22Rv1 (cell line): ENCODE data around the gene NF1.

Experiments used
- CTCF ChIP-seq: fragments of 450-650 bp; IDR thresholded peaks from 2 replicates; pipeline ENCODE4 v1.5.1; 2017; ENCODE audit warnings: mild to moderate bottlenecking
- ZFX ChIP-seq: fragments of 450-650 bp; IDR thresholded peaks from 2 replicates; pipeline ENCODE4 v1.6.1; 2017; ENCODE audit warnings: antibody characterized with exemption, borderline replicate concordance

DNA sequence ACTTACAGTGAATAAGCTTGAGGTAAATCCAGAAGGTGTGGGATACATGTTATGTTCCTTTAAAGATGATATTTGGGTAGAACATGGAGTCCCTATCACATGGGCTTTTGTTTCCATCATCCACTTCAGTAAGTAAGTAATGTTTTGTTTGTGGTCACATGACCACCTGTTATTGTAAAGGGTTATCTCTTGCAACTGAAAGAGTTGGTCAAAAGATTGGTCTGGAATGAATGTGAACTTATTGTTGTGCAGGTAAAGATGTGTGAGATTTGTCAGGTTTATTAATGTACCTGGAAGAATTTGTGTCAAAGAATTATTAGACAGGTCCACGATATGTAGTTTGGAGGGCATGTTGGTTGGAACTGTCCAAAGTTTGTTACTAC is 200.7 kb downstream of the NF1 start:
- TF ChIP-seq CTCF (no peak), ZFX (no peak)
